Astrocyte (in vitro differentiated cells and primary cell): ENCODE measurements around the gene PLA2G6.

ENCODE experiments used
- CTCF ChIP-seq: IDR thresholded peaks from 2 replicates; pipeline ENCODE4 v1.5.1; 2011; ENCODE audit warnings: low read depth, mild to moderate bottlenecking, inconsistent platforms, low read length, moderate library complexity; ENCODE audit not compliant: insufficient read depth
- EZH2 ChIP-seq: IDR thresholded peaks from 2 replicates; pipeline ENCODE4 v1.6.1; 2012; ENCODE audit warnings: mild to moderate bottlenecking, low read length, inconsistent platforms; ENCODE audit not compliant: insufficient read depth

GRCh38 chr22:38192475-38192863 is 10.8 kb upstream of the PLA2G6 start:
- TF ChIP-seq CTCF (no peak), EZH2 (no peak)
